Fibroblast of upper back skin (primary cell): ENCODE data around the gene ATP9B.
"Not testable (repeated sequence)": the region's sequence is repeated elsewhere in the genome, so short reads cannot be mapped to it uniquely, and the experiment has no call there.

Experiments
- DNase-seq: peaks from one replicate; pipeline ENCODE4 v3.0.0-alpha.2; 2013

The ATP9B gene

DNA sequence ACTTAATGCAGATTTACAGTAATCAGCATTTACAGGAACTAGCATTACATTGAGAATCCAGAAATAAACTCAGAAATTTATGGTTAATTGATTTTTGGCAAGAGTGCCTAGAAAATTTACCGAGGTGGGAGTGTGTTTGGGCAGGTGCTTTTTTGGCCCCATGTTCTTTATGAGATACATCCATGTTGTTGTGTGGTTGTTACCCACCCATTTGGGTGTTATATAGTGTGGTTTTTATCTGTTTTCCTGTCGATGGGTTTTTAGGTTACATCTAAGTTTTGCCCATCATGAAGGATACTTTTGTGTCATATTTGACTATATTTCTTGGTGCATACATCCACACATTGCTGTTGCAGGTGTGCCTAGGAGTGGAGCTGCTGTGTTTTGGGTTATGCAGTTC, 82.0 kb downstream of the ATP9B start:
- no peak for DNase-seq

DNA sequence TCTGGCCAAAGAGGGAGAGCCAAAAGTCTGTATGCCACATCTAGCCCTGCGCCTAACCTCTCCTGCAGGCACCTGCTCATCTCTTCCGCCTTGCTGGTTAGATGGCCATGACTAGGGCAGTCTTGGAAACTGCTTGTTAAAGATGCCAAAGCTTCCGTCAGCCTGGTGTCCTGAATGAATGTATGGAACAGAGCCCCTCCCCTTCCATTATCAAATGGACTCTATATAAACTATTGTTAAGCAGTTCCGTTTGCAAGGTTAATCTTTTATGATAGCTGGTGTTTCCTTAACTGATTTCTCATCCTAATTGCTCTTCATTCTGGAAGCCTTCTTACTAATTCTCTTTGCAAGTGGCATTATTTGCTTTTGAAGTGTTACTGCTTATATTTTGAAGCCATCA, 87.1 kb downstream of the ATP9B start:
- DNase-seq, result no peak

DNA sequence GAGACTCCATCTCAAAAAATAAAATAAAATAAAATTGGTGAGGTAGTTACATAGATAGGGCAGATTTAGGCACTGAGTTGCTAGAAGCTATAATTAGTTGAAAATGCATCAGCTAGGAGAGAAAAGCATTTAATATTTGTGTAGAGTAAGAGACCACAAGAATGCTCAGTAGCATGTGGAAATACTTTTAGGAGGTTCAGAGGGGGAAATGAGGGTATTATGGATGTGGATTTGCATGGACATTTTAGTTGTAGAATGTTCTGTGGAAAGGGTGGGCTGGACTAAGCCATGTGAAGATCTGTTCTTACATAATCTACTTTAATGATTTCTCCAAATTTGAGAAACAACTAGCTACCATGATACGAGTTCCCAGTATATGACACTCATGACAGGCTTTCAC, 95.5 kb downstream of the ATP9B start:
- peak; percentile 36 for DNase-seq

DNA sequence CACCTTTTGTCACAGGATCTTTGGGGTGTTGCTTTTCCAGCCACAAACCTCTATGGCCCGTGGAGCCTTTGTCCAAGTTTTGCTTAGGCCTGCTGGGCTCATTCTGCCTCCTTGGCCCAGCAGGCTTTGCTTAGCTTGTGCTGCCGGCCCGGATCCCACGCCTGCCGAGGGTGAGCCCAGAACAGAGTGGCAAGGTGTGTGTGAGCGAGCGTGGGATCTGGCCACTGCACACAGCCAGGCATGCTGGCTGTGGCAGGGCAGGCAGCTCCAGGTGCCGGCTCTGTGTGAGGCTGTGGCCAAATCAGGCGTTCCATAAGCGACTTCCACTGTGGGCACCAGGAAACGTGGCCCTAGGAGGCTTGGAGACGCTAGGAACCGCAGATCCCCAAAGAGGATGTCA, 97.5 kb downstream of the ATP9B start:
- no peak for DNase-seq

DNA sequence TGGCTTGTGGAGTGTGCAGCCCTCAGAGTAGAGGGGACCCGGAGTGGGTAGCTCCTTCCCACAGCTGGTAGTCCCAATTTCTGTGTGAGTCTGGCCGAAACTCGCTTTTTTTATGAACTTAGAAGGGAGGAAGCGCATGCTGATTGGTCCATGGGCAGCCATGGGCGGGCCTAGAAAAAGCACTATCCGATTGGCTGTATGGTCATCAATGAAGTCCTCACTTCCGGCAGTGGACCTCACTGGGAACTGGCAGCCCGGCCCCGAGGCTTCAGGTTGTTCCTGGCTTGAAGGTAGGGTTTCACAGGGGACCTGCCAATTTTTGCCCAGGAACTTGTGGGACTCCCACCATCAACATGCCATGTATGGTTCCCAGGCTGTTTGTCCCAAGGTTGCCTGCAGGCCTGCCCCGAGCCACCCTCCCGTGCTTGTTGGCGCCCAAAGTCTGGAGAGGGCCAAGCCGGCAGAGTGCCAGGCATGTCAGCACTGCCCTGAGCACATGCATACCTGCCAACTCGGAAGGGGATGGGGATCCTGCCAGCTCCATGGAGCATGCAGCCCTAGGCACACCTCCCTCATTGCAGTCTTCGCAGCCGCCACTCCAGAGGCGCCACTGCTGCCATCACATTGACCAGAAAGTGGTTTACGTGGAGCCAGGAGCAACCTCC, 98.5 kb downstream of the ATP9B start:
- no peak for DNase-seq

DNA sequence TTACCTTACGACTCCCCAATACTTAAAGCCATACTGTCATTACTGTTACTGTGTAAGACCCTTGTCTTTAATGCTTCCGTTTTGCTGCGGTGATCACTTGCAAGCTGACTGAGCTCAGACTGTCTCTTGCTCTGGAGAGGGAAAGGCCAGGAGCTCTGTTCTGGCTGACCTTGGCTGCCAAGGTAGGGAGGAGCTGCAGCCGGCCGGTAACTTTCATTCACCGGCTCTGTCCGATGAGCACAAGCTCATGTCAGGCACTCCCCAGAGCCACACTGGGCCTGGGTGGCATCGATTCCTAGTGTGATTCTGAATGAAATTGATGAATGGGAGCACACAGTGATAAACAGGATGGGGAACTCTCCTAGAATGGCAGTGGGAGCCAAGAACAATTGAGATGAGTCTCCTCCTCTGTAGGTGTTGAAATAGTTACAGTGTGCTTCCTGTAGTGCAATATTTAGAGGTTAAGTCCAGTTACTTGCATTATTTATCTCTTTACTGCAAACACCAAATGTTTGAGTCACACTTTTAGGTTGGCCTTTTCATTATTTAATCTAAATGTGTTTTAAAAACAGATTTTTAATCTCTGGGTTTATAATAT, 100.9 kb downstream of the ATP9B start:
- DNase-seq, result peak; percentile 6

DNA sequence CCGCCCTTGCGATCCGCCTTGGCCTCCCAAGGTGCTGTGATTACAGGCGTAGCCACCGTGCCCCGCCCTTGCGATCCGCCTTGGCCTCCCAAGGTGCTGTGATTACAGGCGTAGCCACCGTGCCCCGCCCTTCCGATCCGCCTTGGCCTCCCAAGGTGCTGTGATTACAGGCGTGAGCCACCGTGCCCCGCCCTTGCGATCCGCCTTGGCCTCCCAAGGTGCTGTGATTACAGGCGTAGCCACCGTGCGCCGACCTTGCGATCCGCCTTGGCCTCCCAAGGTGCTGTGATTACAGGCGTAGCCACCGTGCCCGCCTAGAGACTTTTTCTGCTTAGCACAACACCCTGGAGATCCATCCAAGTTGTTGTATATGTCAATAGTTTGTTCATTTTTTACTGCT, 103.1 kb downstream of the ATP9B start:
- not testable (repeated sequence) for DNase-seq

DNA sequence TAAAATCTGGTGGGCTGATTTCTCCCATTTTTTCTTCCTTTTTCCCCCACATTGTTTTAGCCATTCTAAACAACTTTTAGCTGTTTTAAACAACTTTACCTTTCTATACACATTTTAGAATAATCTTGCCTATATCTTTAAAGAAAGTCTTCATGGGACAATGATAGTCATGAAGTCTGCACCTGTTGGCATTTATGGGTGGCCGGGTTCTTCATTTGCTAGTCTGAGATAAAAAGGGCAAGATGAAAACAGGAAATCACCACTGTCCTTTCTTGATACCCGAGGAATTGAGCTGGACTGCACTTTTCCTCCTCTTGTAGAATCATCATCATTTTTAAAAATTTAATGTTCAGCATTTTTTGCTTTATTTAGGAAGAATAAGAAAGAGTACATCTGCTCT, 104.5 kb downstream of the ATP9B start:
- no peak for DNase-seq

DNA sequence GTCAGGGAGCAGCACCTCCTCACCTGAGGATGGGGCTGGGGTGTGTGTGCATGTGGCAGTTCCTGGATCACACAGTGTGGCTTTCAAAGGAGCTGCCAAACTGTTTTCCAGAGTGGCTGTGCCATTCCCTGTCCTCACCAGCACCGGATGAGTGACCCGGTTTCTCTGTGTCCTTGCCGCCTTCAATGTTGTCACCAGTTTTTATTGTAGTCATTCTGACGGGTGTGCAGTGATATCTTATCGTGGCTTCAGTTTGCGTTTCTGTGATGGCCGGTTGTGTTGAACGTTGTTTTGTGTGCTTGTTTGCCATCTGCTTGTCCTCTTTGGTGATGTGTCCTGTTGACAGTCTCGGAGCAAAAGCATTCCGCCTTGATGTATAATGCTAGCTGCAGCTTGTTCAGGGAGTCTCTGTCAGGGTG, 108.9 kb downstream of the ATP9B start:
- no peak for DNase-seq

DNA sequence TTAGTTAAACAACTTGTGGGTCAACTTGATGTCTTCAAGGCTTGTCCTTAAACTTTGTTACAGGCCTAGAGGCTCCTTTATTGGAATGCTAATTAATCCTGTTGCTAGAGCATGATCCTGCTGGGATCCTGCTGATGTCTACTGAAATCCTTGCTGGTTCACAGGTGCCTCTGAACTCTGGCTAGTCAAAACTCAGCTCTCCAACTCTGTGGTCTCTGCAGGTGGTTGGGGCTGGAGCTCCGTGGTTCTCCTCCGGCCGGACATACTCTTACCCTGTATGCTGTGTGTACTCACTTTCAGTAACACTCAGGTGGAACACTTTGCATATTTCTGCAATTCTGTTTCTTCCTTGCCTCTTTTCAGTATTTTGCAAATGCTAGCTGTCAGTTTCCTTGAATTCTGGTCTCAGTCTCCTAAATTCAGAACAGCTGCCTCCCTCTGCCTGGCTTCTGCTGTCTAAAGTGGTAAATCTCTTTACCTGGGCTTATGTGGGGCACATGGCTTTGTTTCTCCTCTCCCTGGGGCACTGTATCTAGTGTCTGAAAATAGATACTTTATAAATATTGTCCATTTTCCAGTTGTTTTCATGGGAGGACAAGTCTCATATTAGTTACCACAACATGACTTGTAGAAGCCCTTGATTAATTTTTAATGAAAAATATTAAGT, 113.0 kb downstream of the ATP9B start:
- no peak for DNase-seq

DNA sequence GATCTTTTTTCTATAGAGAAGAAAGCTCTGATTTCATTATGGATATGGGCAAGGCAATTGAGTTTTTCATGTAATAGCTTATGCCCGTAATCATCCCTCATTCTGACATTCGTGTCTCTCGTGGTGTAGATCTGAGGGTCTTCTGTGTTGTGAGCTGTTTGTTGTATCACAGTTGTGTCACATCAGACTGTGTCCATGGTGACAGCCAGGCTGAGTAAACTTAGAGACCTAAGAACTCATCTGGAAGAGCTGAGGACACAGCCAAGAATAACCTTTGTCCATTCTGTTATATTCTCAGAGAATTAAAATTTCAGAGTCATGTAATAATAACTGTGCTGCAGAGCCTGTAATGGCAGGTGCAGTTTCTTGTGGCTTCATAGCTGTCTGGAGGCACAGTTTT, 116.5 kb downstream of the ATP9B start:
- DNase-seq, result no peak

DNA sequence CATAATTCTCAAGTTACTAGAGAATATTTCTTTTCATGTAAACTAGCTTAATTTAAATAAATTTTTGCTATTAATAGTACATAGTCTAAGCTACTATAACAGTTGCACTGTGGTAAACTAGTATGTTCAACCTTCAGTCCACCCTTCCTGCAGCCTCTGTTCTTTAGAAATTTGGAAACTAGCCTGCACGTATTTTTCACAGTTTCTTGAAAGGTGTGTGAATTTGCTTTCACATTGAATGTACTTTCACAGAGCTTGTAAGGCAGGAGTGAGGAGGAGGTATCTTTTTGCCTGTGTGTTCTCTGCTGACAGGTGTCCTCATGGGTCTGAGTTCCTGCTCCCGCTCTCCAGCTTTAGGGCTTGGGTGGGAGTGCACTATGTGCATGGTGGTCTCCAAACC, 117.5 kb downstream of the ATP9B start:
- DNase-seq, result no peak

DNA sequence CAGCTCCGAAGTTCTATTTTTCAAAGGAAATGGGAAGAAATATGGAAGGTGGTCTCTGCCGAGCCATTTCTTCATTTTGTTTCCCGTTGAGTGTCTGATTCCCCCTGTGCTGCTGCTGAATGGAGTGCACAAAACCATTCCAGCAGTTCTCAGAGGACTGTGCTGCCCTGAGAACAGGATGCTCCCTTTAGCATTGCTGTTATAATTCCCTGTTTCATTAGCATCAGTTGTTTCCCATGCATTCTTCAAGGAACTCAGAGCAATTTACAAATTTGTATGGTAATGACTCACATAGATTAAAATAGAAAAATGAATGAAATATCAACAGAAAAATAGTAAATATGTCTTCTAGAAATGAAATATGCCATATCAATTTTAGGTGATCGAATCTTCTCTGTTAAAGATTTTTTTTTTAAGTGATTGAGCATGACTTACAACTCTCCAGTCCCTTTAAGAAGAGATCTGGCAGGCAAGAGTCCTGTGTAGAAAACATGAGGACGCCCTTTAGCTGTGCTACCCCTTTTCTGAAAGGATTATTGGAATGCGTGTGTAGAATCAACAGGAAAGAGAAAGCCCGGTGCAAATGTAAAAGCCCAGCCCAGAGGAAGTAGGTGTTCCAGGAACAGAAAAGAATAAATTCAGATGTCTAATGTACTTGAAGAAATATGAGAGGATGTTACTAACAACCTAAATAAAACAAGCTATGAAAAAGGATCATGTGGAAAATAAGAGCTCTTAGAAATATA, 118.5 kb downstream of the ATP9B start:
- no peak for DNase-seq

DNA sequence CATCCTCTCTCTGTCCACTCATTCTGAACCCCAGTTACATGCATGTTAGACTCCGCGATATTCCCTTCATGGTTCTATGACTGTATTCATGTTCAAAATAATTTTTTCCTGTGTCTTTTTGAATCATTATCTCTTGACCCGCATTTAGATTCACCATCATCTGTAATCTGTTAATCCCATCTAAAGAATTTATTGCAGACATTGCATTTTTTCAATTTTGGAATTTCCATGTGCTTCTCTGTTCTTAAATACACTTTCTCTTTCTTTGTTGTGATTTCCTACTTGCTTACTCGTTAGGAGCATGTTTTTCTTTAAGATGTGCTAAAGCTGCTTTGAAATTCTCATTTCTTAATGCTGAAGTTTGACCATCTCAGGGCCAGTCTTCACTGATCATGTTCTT, 122.2 kb downstream of the ATP9B start:
- DNase-seq, result no peak

DNA sequence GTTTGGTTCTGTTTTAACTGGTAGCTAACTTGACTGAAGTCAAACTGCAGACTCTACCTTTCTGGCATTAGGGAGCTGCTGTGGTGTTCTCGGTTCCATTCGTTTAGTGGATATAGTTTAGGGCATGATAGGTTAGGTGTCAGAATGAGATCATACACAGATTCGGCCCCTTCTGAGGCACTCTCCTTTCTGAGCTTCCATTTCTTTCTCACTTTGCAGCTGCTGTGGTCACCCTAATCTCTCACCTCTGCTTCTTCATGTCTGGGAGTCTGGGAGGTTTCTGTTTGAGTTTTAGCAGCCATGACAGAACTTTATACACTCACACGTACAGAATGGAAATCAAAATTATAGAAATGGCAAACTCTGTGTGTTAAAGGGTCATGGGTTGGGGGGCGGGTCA, 122.8 kb downstream of the ATP9B start:
- no peak for DNase-seq

DNA sequence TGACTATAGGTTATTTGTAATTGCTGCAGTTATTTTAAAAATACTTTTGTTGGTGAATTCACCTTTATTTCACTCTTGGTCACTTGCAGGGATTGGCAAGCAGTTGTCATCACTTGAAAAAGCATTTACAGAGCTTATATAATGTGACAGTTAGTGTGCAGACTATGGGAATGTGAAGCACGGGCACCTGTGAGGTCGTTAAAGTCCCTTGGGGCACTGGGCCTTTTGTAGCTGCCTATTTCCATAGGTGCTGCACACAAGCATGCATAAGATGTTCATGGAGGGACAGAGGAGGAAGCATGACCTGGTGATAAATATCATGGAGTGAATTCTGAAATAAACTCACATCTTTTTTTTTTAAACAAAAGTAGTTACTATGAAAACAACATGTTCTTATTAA, 124.6 kb downstream of the ATP9B start:
- DNase-seq, result no peak

DNA sequence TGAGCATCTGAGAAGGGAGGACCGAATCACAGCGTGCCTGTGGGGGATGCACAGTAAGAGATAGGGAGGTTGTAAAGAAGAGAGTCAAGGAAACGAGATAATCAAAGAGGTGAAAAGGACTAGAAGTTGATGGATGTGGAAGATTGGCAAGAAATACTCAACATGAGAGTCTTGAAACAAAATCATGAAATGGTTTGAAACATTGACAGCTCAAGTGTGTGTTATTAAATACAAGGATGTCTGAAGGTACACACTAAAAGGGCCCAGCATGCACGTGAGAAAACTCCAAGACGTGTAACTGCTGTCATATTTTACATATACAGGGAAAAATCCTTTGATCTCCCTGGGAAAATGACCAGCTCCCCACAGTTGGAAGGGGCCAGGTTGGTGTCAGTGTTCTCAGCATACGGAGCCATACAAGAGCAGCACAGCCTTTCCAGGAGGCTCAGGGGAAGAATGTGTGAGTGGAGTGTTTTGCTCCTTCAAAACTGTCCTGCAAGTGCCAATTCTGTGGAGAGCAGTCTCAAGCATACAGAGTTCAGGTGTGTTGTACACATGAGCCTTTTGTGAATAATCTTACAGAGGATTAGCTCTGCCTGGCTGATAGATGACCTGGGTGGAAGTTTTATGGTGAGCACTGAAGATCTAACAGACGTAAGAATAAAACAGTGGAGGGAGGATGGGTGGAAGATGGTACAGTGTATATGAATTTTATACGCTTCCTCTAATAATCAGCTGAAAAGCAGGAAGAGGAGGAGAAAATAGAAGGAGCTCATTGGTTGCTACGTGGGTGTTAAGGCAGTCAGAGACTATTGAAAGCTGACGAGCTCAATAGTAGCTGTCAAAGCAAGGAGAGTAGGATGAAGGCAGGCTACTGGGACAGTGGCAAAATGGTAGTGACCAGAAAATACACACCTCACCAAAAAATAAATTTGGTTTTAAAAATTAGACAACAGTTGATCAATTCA, 126.8 kb downstream of the ATP9B start:
- DNase-seq, result no peak

DNA sequence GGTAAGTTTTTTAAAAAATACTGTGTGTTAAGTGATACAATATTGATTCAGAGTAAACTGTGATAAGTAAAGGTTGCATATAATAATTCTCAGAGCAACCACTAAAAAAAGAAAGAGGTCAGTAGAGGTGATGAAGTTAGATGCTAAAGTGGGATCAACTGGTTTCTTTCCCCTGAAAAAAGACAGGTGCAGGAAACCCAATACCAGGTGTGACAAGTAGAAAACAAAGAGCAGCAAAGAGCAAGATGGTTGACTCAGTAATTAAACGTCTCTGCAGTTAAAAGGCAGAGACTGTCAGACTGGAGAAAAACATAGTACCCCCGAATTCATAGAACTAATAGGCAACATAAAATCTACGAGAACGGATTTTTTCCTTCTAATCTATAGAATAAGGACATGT, 128.3 kb downstream of the ATP9B start:
- DNase-seq, result no peak

DNA sequence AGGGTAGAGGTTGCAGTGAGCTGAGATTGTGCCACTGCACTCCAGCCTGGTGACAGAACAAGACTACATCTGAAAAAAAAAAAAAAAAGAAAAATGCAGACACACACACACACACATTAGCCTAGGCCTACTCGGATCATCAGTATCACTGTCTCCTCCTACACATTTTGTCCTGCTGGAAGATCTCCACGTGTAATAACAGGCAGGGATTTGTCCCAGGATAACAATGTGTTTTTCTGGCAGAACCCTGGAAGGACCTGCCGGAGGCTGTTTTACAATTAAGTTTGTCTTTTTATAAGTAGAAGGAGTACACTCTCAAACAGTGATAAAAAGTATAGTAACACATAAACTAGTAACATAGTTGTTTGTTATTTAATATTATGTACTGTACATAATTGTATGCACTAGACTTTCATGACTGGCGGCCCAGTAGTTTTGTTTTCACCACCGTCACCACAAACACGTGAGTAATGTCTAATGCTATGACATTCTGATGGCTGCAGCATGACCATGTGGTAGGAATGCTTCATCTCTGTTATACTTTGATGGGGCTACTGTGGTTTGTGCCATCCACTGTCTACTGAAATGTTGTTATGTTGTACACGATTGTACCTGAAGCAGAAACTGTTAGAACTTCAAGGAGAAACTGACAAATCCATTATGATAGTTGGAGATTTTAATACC, 130.6 kb downstream of the ATP9B start:
- peak; percentile 48 for DNase-seq

DNA sequence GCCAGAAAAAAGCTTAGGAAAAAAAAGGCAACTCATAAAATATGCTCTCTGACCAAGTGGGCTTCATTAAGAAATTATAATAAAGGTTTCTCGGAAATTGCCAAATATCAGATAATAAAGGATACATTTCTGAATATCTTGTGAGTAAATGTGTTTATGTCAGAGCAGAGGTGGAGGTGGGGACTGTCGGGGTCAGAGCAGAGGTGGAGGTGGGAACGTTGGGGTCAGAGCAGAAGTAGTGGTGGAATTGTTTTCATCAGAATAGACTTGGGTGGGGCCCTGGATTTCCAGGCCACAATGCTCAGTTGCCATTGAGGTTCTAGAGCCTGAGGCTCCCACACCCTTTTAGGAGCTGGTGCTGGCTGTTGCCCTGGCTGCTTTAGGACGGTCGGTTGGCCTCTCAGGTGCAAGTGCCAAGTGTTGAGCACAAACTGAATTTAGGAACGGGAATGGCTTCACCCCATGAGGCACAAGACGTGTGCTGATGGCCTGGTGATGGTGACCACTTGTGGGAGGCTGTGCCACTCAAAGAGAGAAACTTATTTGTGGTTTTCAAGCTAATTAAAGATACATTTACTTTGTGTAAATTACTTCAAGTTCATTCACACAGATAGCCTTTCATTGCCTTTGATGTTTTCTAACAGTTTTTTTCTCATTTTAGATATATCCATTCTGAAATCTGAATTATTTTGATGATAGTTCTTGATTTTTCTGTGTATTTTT, 131.5 kb downstream of the ATP9B start:
- peak; percentile 33 for DNase-seq

DNA sequence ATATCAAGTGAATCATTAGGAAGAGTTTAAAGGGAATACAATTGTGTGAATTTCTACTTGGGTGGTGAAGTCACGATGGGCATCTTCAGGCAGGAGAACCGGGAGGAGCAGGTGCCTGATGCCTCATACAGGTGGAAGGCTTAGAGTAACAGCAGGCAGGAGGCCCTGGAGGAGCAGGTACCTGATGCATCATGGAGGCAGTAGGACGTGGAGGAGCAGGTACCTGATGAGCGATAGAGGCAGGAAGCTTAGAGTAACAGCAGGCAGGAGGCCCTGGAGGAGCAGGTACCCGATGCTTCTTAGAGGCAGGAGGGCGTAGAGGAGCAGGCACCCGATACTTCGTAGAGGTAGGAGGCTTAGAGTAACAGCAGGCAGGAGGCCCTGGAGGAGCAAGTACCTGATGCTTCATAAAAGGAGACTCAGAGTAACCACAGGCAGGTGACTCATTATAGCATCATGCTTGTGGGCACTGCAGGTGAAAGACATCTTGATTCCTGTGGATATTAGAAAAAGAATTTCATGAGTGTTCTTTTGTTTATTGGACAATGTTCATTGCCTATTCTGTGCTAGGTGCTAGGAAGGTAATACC, 133.9 kb downstream of the ATP9B start:
- no peak for DNase-seq
